VCaP (cell line): ENCODE results near the gene CD101.

Experiments used
- H3K27ac ChIP-seq: fragments of 450-650 bp; 2 replicates; pipeline ENCODE4 v1.5.1; 2017
- CTCF ChIP-seq: fragments of 450-650 bp; conservative IDR thresholded peaks from 2 replicates; pipeline ENCODE4 v1.5.1; 2017; ENCODE audit warnings: mild to moderate bottlenecking, moderate library complexity

The CD101 gene

GRCh38 chr1:117066367-117066766 lies 64.8 kb downstream of the CD101 start:
- no peak overlapping the region for H3K27ac ChIP-seq
- TF ChIP-seq CTCF: no peak

GRCh38 chr1:117067533-117068370 lies 66.2 kb downstream of the CD101 start:
- TF ChIP-seq CTCF: peak; percentile 82
- no peak overlapping the region for H3K27ac ChIP-seq

GRCh38 chr1:117068580-117068979 lies 67.0 kb downstream of the CD101 start:
- no peak overlapping the region for H3K27ac ChIP-seq
- TF ChIP-seq CTCF: no peak

GRCh38 chr1:117069220-117069844 lies 67.8 kb downstream of the CD101 start:
- no peak overlapping the region for H3K27ac ChIP-seq
- TF ChIP-seq CTCF: no peak

- no peak overlapping the region for H3K27ac ChIP-seq
- no peak for TF ChIP-seq CTCF
Observed at GRCh38 chr1:117070124-117070523, 68.6 kb downstream of the CD101 start.

- no peak for TF ChIP-seq CTCF
- no peak overlapping the region for H3K27ac ChIP-seq
Observed at GRCh38 chr1:117076648-117077047, 75.1 kb downstream of the CD101 start.

- H3K27ac ChIP-seq: no peak overlapping the region
- TF ChIP-seq CTCF: no peak
Observed at GRCh38 chr1:117077267-117077666, 75.7 kb downstream of the CD101 start.
